Left forelimb (tissue), 1 donor: Measurements from ENCODE around the gene TSC22D2.
"Not testable (repeated sequence)": the region's sequence is repeated elsewhere in the genome, so short reads cannot be mapped to it uniquely, and the experiment has no call there.

Experiments
- DNase-seq: peaks from one replicate; pipeline ENCODE4 v3.0.0-alpha.2; 2018; ENCODE audit warnings: low spot score

Gene TSC22D2

GRCh38 chr3:150490277-150490986 lies 82.3 kb downstream of the TSC22D2 start:
- DNase-seq: no peak

GRCh38 chr3:150494411-150494977 lies 86.4 kb downstream of the TSC22D2 start:
- DNase-seq: no peak

- no peak for DNase-seq
Measured at GRCh38 chr3:150495149-150495548, 87.1 kb downstream of the TSC22D2 start.

DNA sequence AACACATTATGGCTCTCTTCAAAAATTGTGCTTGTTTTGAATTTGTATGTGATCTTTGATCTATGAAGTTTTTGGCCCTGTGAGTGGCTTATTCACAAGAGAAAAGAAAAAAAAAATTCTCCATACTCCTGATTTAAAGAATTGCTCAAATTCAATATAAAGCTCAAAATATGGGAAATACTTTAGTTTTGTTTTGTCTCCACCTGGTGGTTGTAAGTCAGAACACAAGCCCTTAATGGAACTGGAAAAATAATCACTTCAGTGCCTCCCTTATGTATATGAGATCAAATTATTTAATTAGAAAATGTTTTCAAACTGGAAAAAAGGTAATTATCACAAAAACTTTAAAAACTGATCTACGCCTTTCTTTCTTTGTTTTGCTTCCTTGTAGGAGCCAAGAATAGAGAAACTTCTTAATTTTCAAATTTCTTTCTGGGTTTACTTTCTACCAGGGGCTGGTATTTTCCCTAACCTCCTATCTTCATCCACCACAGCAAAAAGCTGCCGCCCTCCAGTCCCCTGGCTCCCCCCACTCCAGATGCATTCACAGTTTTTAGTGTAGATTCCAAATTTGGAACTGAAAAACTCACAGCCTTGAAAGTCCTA lies 87.6 kb downstream of the TSC22D2 start:
- no peak for DNase-seq

DNA sequence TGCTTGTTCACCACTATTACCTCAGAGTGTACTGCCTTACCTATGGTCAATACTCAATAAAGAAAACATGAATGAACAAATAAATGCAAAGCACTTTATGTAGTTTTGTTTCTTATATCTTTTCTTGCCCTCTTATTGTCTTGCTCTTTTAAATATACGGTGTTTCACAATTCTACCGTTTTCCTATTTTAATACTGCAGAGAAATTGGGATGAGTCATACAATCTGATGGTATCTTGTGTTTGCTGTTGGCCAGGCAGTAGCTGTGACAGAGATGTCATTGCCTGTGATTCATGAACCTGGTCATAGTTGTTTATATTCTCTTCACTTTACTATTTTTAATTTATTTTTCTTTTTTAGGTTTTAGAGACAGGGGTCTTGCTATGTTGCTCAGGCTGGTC lies 89.9 kb downstream of the TSC22D2 start:
- DNase-seq: no peak

- DNase-seq: not testable (repeated sequence)
Measured at GRCh38 chr3:150500960-150501359, 92.9 kb downstream of the TSC22D2 start.

DNA sequence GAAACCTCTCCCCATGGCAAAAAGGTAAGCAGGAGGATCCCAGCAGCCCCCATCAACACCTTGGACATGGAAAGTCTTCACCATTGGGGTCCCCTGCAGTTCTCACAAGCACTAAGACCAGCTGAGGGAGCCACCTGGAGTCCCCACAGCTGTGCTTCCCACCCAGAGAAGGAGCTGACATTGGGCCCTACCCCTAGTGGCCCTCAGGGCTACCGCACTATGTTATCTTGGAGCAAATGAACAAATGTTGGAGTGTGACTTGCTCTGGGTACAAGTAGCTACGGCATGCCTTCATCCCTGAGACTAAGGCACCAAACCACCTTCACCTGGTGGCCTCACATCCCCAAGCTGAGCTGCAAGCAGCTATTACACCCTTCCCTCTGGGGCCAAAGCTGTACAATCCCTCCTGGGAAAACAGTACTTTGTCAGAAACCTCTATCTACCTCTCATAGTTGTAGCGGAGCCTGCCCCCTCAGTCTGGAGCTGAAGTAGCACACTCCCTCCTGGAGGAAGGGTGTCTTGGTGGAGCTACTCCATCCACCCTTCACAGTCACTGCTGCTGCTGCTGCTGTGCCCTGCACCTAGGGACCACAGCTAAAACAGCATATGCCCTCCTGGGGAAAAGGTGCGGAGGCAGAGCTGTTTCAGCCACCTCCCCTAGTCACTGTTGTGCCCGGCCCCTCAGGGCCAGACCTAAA lies 95.5 kb downstream of the TSC22D2 start:
- DNase-seq: no peak

- no peak for DNase-seq
Measured at GRCh38 chr3:150504483-150504882, 96.4 kb downstream of the TSC22D2 start.

GRCh38 chr3:150508401-150508800 lies 100.3 kb downstream of the TSC22D2 start:
- DNase-seq: no peak

- DNase-seq: no peak
Measured at GRCh38 chr3:150509780-150510179, 101.7 kb downstream of the TSC22D2 start.

DNA sequence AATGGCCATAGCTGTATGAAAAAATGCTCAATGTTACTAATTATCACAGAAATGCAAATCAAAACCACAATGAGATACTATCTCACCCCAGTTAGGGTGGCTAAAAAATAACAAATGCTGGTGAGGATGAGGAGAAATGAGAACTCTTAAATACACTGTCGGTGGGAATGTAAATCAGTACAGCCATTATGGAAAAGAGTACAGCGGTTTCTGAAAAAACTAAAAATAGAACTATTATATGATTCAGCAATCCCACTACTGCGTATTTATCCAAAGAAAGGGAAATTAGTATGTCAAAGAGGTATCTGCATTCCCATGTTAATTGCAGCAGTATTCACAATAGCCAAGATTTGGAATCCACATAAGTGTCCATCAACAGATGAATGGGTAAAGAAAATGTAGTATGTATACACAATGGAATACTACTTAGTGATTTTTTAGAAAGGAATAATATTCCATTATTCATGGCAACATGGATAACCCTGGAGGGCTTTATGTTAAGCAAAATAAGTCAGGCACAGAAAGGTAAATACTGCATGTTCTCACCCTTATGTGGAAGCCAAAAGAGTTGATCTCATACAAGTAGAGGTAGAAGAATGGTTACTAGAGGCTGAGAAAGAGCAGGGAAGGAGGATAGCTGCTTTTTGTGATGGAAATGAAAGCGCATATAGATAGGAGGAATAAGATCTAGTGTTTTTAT lies 103.2 kb downstream of the TSC22D2 start:
- DNase-seq: no peak

DNA sequence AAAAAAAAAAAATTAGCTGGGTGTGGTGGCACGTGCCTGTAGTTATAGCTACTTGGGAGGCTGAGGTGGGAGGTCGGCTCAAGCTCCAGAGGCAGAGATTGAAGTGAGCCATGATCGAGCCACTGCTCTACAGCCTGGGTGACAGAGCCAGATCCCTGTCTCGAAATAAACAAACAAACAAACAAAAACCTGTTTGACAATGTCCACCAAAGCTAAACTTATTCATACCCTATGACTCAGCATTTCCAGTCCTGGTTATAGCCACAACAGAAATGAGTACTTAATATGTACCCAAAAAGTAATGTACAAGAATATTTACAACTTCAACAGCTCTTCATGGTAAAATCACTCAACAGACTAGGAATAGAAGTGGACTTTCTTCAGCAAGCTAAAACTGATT lies 107.1 kb downstream of the TSC22D2 start:
- no peak for DNase-seq
